ENCODE data around the gene COG4.

DNA sequence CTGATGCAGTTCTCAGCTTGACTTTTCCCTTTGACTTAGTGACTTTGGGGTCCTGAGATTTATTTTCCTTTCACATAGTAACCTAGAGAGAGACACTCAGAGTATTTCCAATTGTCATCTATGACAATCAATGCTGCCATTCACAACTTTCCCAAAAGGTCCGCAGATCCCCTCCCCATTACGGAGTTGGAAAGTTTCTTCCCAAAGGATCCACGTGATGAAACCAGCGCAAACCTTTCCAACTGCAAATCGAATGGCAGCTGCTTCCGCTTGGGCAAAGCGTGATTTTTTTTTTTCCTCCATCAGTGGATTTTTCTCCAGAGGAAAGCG, 69.5 kb downstream of the COG4 start:
- no peak for TF ChIP-seq POLR2A (IDR thresholded peaks at IDR 0.05)
- TF ChIP-seq, protein P1, sequence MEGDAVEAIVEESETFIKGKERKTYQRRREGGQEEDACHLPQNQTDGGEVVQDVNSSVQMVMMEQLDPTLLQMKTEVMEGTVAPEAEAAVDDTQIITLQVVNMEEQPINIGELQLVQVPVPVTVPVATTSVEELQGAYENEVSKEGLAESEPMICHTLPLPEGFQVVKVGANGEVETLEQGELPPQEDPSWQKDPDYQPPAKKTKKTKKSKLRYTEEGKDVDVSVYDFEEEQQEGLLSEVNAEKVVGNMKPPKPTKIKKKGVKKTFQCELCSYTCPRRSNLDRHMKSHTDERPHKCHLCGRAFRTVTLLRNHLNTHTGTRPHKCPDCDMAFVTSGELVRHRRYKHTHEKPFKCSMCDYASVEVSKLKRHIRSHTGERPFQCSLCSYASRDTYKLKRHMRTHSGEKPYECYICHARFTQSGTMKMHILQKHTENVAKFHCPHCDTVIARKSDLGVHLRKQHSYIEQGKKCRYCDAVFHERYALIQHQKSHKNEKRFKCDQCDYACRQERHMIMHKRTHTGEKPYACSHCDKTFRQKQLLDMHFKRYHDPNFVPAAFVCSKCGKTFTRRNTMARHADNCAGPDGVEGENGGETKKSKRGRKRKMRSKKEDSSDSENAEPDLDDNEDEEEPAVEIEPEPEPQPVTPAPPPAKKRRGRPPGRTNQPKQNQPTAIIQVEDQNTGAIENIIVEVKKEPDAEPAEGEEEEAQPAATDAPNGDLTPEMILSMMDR (IDR thresholded peaks at IDR 0.05), result no peak

Data from Peyer's patch (tissue), 4 donors.